Peyer's patch (tissue), 4 donors: ENCODE results near the gene SLC41A3.

Experiments used
- POLR2A ChIP-seq, 2 donors: fragments of 450-650 bp; IDR thresholded peaks; one replicate each; pipeline ENCODE4 v1.5.1; 2017; ENCODE audit warnings: antibody characterized with exemption in 2 of 2, mild to moderate bottlenecking in 2 of 2, moderate library complexity in 2 of 2
- TF ChIP-seq, protein P1 (sequence below), 6 experiments: fragments of 450-650 bp in 4 of 6; fragments of 200-600 bp in 2 of 6; sonication (generic) in 1 of 6; IDR thresholded peaks; one replicate each; pipeline ENCODE4 v1.5.1; 2017 to 2019; ENCODE audit warnings: antibody characterized with exemption in 6 of 6, mild to moderate bottlenecking in 3 of 6, moderate library complexity in 1 of 6

DNA sequence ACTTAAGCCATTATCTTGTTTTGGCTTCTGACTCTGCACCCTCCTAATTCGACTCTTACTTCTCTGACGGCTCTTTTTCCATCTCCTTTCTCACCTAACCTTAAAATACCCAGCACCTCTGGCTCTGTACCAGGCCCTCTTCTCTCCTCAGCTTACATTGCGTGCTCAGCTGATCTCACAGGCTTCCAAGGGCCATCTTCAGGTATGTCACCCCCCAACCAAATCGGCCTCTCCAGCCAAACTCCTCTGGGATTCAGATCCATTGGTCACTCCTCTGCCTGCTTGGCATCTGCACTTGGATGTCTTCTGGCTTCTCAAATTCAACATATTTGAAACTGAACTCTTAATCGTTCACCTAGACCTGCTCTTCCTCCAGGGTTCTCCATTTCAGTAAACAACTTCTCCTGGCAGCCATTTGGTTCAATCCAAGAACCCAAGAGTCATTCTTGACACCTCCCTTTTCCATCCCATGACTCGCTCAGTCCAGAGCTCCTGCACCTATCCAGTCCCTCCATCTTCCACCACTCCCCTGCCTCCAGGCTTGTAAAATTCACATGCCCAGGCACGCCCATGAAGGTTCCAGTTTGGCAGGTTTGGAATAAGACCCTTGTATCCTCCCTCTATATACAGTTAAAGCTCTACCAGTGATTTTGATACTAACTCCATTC is 35.2 kb upstream of the SLC41A3 start:
- TF ChIP-seq, protein P1, sequence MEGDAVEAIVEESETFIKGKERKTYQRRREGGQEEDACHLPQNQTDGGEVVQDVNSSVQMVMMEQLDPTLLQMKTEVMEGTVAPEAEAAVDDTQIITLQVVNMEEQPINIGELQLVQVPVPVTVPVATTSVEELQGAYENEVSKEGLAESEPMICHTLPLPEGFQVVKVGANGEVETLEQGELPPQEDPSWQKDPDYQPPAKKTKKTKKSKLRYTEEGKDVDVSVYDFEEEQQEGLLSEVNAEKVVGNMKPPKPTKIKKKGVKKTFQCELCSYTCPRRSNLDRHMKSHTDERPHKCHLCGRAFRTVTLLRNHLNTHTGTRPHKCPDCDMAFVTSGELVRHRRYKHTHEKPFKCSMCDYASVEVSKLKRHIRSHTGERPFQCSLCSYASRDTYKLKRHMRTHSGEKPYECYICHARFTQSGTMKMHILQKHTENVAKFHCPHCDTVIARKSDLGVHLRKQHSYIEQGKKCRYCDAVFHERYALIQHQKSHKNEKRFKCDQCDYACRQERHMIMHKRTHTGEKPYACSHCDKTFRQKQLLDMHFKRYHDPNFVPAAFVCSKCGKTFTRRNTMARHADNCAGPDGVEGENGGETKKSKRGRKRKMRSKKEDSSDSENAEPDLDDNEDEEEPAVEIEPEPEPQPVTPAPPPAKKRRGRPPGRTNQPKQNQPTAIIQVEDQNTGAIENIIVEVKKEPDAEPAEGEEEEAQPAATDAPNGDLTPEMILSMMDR (IDR thresholded peaks at IDR 0.05), result no peak
- no peak for TF ChIP-seq POLR2A (IDR thresholded peaks at IDR 0.05)
